GM12878 (cell line): ENCODE data around the gene LRP1. TPM values are rescaled to one million over a fixed set of nuclear protein-coding genes. Genes with fewer than 3 reads are reported as not detected.

Experiments used
- ATAC-seq: fragments of 200-7000 bp; cut with Tn5 transposase; 3 replicates; pipeline ENCODE4 v1.9.1; 2020; ENCODE audit warnings: mild to moderate bottlenecking, moderate library complexity
- BruUV-seq: library from RNA; stranded (reverse); fragments of 400-500 nt; replicated peaks from 2 replicates; lab custom pipeline; 2021; lab: Mats Ljungman, UMichigan
- CTCF ChIA-PET: fragments of 300-600 bp; sonication (Branson Sonifier 250); formaldehyde crosslinking; extraction: SDS; loops from one replicate; lab custom pipeline; 2021; ENCODE audit warnings: inconsistent platforms; lab: Yijun Ruan, JAX
- POLR2A ChIA-PET: fragments of 350-600 bp; formaldehyde crosslinking; extraction: SDS; loops from one replicate; lab custom pipeline; 2021; ENCODE audit warnings: inconsistent platforms; lab: Charles Lee
- RAD21 ChIA-PET: fragments of 300-600 bp; sonication (Branson Sonifier 250); formaldehyde crosslinking; loops from one replicate; lab custom pipeline; 2023; ENCODE audit warnings: antibody characterized with exemption; ENCODE audit not compliant: unreplicated experiment; lab: Charles Lee
- SMC1A ChIA-PET: fragments of 300-600 bp; sonication (Branson Sonifier 250); formaldehyde crosslinking; loops from one replicate; lab custom pipeline; 2023; ENCODE audit not compliant: unreplicated experiment, uncharacterized antibody; lab: Charles Lee
- DNase-seq: peaks from one replicate; pipeline ENCODE4 v3.0.0-alpha.2; 2011; ENCODE audit warnings: low read depth, low spot score
- FAIRE-seq: peaks from 3 replicates; lab custom pipeline; 2011; peaks lifted over from hg19 to GRCh38; lab: Jason Lieb, UNC
- H2AFZ ChIP-seq: 2 replicates; pipeline ENCODE4 v1.6.0; 2011; ENCODE audit warnings: low read depth, low read length, control low read depth; ENCODE audit not compliant: control insufficient read depth
- H3K27ac ChIP-seq: 2 replicates; pipeline ENCODE4 v1.5.1; 2011; ENCODE audit warnings: control low read depth; ENCODE audit not compliant: control insufficient read depth, insufficient read depth
- H3K27me3 ChIP-seq, 2 experiments: replicated peaks in 1 of 2; 2 replicates each; pipeline versions ENCODE4 v1.6.0 to v1.6.1; 2011; ENCODE audit warnings: low read length in 1 of 2; ENCODE audit not compliant: control insufficient read depth in 2 of 2, insufficient read depth in 2 of 2
- H3K36me3 ChIP-seq, 2 experiments: 2 replicates each; pipeline ENCODE4 v1.5.1; 2011; ENCODE audit warnings: low read length in 1 of 2; ENCODE audit not compliant: control insufficient read depth in 2 of 2, insufficient read depth in 2 of 2
- H3K4me1 ChIP-seq: 2 replicates; pipeline ENCODE4 v1.6.1; 2011; ENCODE audit warnings: mild to moderate bottlenecking, low read length, moderate library complexity, mixed read lengths; ENCODE audit not compliant: control insufficient read depth, insufficient read depth
- H3K4me2 ChIP-seq: 2 replicates; pipeline ENCODE4 v1.6.0; 2011; ENCODE audit warnings: control low read depth; ENCODE audit not compliant: control insufficient read depth, insufficient read depth
- H3K4me3 ChIP-seq: fragments of 200-600 bp; sonication (generic); 2 replicates; pipeline ENCODE4 v1.5.1; 2016
- H3K79me2 ChIP-seq: 2 replicates; pipeline ENCODE4 v1.6.0; 2011; ENCODE audit warnings: low read length; ENCODE audit not compliant: control insufficient read depth, insufficient read depth
- H3K9ac ChIP-seq: 2 replicates; pipeline ENCODE4 v1.8.0; 2011; ENCODE audit warnings: low read length, control low read depth, mixed read lengths; ENCODE audit not compliant: control insufficient read depth, insufficient read depth
- H3K9me3 ChIP-seq: replicated peaks from 3 replicates; pipeline ENCODE4 v1.5.1; 2011; ENCODE audit warnings: mild to moderate bottlenecking, low read length; ENCODE audit not compliant: control insufficient read depth, insufficient read depth
- H4K20me1 ChIP-seq: 2 replicates; pipeline ENCODE4 v1.6.0; 2011; ENCODE audit not compliant: control insufficient read depth, insufficient read depth
- BCL11A ChIP-seq: IDR thresholded peaks from 2 replicates; pipeline ENCODE4 v1.6.1; 2011; ENCODE audit warnings: low read depth, low read length
- CHD1 ChIP-seq: IDR thresholded peaks from 2 replicates; pipeline ENCODE4 v1.6.1; 2012; ENCODE audit warnings: low read depth, low read length, improper control_type of control experiment
- IRF3 ChIP-seq: fragments of 450-650 bp; IDR thresholded peaks from 2 replicates; pipeline ENCODE4 v1.6.1; 2014; ENCODE audit warnings: mild to moderate bottlenecking
- JUND ChIP-seq: IDR thresholded peaks from 2 replicates; pipeline ENCODE4 v1.6.1; 2012; ENCODE audit warnings: low read depth, mild to moderate bottlenecking, low read length, improper control_type of control experiment, moderate library complexity
- KLF5 ChIP-seq: fragments of 450-650 bp; IDR thresholded peaks from 2 replicates; pipeline ENCODE4 v1.6.1; 2014; ENCODE audit warnings: mild to moderate bottlenecking; ENCODE audit not compliant: partially characterized antibody
- MEF2A ChIP-seq: IDR thresholded peaks from 2 replicates; pipeline ENCODE4 v1.6.1; 2011; ENCODE audit warnings: low read depth, mild to moderate bottlenecking, low read length, moderate library complexity; ENCODE audit not compliant: insufficient read depth
- POLR2AphosphoS2 ChIP-seq: IDR thresholded peaks from 2 replicates; pipeline ENCODE4 v1.6.1; 2011; ENCODE audit warnings: low read depth, mild to moderate bottlenecking, low read length, improper control_type of control experiment, moderate library complexity
- RCOR1 ChIP-seq: conservative IDR thresholded peaks from 2 replicates; pipeline ENCODE4 v1.6.1; 2012; ENCODE audit warnings: low read depth, low read length, improper control_type of control experiment
- RELB ChIP-seq: fragments of 450-650 bp; IDR thresholded peaks from 2 replicates; pipeline ENCODE4 v1.6.1; 2017; ENCODE audit warnings: low read depth, mild to moderate bottlenecking, moderate library complexity
- SIX5 ChIP-seq: IDR thresholded peaks from 2 replicates; pipeline ENCODE4 v1.6.1; 2011; ENCODE audit warnings: mild to moderate bottlenecking, low read depth, low read length, moderate library complexity; ENCODE audit not compliant: severe bottlenecking
- SKIL ChIP-seq: fragments of 450-650 bp; IDR thresholded peaks from 2 replicates; pipeline ENCODE4 v1.6.1; 2017; ENCODE audit warnings: mild to moderate bottlenecking, low read depth, inconsistent platforms; ENCODE audit not compliant: poor library complexity, severe bottlenecking
- TAF1 ChIP-seq: IDR thresholded peaks from 2 replicates; pipeline ENCODE4 v1.6.1; 2011; ENCODE audit warnings: mild to moderate bottlenecking, low read depth, low read length, borderline replicate concordance
- WGBS: methylation state at CpG from one replicate; pipeline ENCODE4 v1.1.6; 2016; ENCODE audit warnings: low lambda C conversion rate; ENCODE audit not compliant: insufficient replicate concordance, insufficient coverage; ENCODE audit errors: missing lambda C conversion rate; 5-methylcytosine and 5-hydroxymethylcytosine counted together
- in situ Hi-C: fragments of 300-500 bp; cut with MboI; formaldehyde crosslinking; loops from 9 replicates; pipeline ENCODE4 v1.14.3; 2018; ENCODE audit warnings: mixed read lengths
- intact Hi-C: fragments of 100-400 bp; cut with micrococcal nuclease; formaldehyde crosslinking; loops from one replicate; pipeline ENCODE4 v1.14.2; 2022; ENCODE audit not compliant: unreplicated experiment
- polyA plus RNA-seq, 11 experiments: library from polyadenylated mRNA; depleted of rRNA in 4 of 11; unstranded in 6 of 11; stranded (reverse) in 5 of 11; fragments of >200 nt; fragmentation: Nextera tagmentation in 4 of 11; fragmentation: Illumina TruSeq in 1 of 11; extraction: Ambion mirVana in 4 of 11; extraction: Trizol in 1 of 11; gene quantifications; 1 replicate in 1 of 11; 2 replicates in 10 of 11; pipeline versions ENCODE4 v1.2.1 to v1.2.3, GENCODE V29; 2011 to 2016; ENCODE audit warnings: inconsistent platforms in 2 of 11, missing spikeins in 2 of 11, low read depth in 1 of 11
- total RNA-seq, 4 experiments: library from RNA; depleted of rRNA in 3 of 4; stranded (reverse); fragments of >200 nt in 3 of 4; fragmentation: Illumina TruSeq in 1 of 4; extraction: Trizol in 1 of 4; gene quantifications; 2 replicates each; pipeline versions ENCODE4 v1.2.1 to v1.2.3, GENCODE V29; 2013 to 2021

The LRP1 gene
- total and polyA plus RNA-seq, 10 of the 15 experiments (the other 5 are each of a cell fraction or from before 2014, with no cell fraction given) = under 0.01 to 1.1 (median 0.20) TPM; not detected in 2

GRCh38 chr12:57101892-57102695 lies 26.2 kb upstream of the LRP1 start (continued):
- TF ChIP-seq RELB = no peak

GRCh38 chr12:57103856-57104255 lies 24.4 kb upstream of the LRP1 start:
- POLR2A ChIA-PET = interaction anchor here (0.7 to 1.1 kb wide), 3 partner anchors 15 to 38 kb away, joined by 3 read pairs; partner anchors contain the start of gene NAB2

More at GRCh38 chr12:57103856-57104255, 24.4 kb upstream of the LRP1 start:
- ChIA-PET RAD21 (interaction anchor here (1.0 kb wide), 1 partner anchor 10 kb away, joined by 3 read pairs; no protein-coding TSS in a partner anchor), SMC1A (interaction anchor here (1.4 kb wide), 1 partner anchor 8 kb away, joined by 3 read pairs; no protein-coding TSS in a partner anchor), CTCF (interaction anchor here (11.7 kb wide), 1 partner anchor 37 kb away, joined by 458 read pairs; no protein-coding TSS in a partner anchor)
- TSS peak; percentile 1 for BruUV-seq
- Histone ChIP-seq H3K9me3 (no peaks in the 10 kb centered on the region), H3K79me2 (peaks cover 11% of the 10 kb centered on the region), H3K9ac (no peak overlapping the region), H3K4me2 (no peak overlapping the region), H3K27ac (no peak overlapping the region), H3K27me3 (no peaks in the 10 kb centered on the region), H2AFZ (no peak overlapping the region), H3K36me3 (peaks cover 32 to 37% of the 10 kb centered on the region in 2 experiments), H4K20me1 (no peaks in the 10 kb centered on the region), H3K4me3 (no peak overlapping the region), H3K4me1 (no peaks in the 10 kb centered on the region; the same call in 1 of the 2 replicates)
- DNase-seq (no peak), ATAC-seq (no peak), FAIRE-seq (no peak)
- TF ChIP-seq SIX5 (no peak), TAF1 (no peak), MEF2A (no peak), KLF5 (no peak), POLR2AphosphoS2 (no peak), BCL11A (no peak), CHD1 (no peak), SKIL (no peak), IRF3 (no peak), RCOR1 (no peak), JUND (no peak)
- WGBS = over 99% methylated on average over 7 of the region's 7 CpGs
- intact Hi-C loops (no loop called here), in situ Hi-C loops (no loop called here)
